B cell (primary cell): Measurements from ENCODE around the gene IRF8.

ENCODE experiments used
- CTCF ChIP-seq: fragments of 200-600 bp; IDR thresholded peaks from one replicate; pipeline ENCODE4 v1.8.0; 2022; ENCODE audit warnings: antibody characterized with exemption, mild to moderate bottlenecking
- EZH2 ChIP-seq: IDR thresholded peaks from 2 replicates; pipeline ENCODE4 v1.6.1; 2012; ENCODE audit warnings: borderline replicate concordance, low read depth, mild to moderate bottlenecking, moderate library complexity, low read length; ENCODE audit not compliant: insufficient read depth, poor library complexity, severe bottlenecking

GRCh38 chr16:85926370-85926769, 27.4 kb downstream of the IRF8 start:
- no peak for TF ChIP-seq CTCF
- TF ChIP-seq EZH2 = no peak
